ENCODE results near the gene SH3RF3.

The SH3RF3 gene

DNA sequence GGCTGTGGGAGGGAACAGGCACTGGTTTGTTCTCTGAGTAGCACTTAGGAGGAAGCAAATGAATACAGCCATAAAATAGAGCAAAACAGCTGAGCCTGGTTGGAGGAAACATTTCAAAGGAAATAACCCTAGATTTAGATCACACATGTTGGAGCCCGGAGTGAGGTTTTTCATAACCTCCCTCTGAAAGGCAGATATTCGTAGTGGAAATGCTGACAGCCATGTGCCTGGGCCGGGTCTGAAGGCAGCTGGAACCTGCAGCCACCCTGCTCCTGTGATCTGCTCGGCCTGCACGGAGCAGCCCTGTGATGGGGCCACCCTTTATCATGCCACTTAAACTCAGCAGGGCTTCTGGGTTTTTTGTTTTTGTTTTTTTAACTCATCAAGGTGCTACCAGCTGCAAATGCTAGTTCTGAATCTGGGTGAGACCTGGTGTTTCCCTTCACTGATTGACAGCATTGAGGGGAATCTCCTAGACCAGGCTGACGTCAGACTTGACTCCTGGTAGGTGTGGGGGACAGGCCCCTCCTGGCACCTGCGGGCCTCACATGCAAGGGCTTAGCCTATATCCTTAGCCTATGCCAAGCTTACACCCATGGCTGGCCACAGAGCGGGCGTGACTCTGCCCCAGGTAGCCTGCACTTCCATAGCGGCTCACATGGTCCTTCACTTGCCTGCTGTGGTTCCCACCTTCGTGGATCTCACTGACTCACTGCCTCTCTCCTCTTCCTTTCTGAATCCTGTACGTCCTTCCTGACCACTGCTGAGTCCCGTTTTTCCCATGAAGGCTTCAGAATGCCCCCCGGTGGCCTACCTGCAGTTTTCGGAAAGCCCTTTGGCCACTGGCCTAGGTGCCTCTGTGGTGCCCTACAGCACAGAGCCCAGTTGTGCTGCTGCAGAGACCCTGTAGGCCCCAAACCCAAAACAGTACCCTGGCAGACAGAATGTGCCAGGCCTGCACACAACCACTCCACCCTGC is 267.5 kb downstream of the SH3RF3 start:
- H3K4me3 ChIP-seq (ENCODE audit: low read depth, low read length) = no peak overlapping the region
- TF ChIP-seq, protein P1, sequence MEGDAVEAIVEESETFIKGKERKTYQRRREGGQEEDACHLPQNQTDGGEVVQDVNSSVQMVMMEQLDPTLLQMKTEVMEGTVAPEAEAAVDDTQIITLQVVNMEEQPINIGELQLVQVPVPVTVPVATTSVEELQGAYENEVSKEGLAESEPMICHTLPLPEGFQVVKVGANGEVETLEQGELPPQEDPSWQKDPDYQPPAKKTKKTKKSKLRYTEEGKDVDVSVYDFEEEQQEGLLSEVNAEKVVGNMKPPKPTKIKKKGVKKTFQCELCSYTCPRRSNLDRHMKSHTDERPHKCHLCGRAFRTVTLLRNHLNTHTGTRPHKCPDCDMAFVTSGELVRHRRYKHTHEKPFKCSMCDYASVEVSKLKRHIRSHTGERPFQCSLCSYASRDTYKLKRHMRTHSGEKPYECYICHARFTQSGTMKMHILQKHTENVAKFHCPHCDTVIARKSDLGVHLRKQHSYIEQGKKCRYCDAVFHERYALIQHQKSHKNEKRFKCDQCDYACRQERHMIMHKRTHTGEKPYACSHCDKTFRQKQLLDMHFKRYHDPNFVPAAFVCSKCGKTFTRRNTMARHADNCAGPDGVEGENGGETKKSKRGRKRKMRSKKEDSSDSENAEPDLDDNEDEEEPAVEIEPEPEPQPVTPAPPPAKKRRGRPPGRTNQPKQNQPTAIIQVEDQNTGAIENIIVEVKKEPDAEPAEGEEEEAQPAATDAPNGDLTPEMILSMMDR (IDR thresholded peaks at IDR 0.05; ENCODE audit: borderline replicate concordance, insufficient read depth, low read depth, low read length) = no peak

DNA sequence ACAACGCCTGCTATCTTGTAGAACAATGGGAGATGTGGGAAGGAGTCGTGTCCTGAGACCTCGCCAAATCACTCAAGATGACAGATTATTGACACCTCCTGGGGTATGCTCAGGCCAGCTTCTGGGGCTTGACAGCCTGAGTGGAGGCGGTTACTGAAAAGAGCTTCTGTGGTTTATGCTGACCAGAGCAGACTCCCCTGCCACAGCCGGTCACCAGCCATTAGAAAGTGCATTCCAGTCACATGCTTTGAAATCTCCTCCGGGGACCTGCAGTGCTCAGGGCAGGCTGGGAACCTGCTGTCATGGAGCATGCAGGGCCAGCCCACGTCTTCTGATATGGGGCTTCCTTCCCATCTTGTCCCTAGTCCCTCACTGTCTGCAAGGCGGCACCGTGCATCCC is 268.9 kb downstream of the SH3RF3 start:
- no peak overlapping the region for H3K4me3 ChIP-seq (ENCODE audit: low read depth, low read length)
- TF ChIP-seq, protein P1 (IDR thresholded peaks at IDR 0.05; ENCODE audit: borderline replicate concordance, insufficient read depth, low read depth, low read length) = no peak

DNA sequence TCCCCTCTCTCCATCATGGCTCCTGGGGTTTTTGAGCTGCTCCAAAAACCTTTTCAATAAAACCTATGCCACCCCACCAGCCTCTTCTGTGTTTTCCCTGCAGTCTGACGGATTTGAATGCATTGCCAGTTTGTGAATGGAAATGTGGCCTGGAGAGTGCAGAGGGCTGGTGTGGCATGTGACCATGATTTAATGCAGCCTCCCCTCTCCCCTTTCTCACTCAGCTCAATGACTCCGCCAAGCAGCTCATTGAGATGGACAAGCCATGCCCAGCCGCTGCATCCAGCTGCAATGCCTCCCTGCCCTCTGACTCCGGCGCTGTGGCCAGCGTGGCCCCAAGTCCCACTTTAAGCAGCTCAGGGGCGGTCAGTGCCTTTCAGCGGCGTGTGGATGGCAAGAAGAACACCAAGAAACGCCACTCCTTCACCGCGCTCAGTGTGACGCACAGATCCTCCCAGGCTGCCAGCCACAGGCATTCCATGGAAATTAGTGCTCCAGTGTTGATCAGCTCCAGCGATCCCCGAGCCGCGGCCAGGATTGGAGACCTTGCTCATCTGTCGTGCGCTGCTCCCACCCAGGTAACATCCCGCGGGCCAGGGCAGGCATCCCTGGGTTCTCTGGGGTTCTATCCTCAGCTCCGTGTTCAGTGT is 269.5 kb downstream of the SH3RF3 start:
- TF ChIP-seq, protein P1 (IDR thresholded peaks at IDR 0.05; ENCODE audit: borderline replicate concordance, insufficient read depth, low read depth, low read length) = no peak
- no peak overlapping the region for H3K4me3 ChIP-seq (ENCODE audit: low read depth, low read length)

DNA sequence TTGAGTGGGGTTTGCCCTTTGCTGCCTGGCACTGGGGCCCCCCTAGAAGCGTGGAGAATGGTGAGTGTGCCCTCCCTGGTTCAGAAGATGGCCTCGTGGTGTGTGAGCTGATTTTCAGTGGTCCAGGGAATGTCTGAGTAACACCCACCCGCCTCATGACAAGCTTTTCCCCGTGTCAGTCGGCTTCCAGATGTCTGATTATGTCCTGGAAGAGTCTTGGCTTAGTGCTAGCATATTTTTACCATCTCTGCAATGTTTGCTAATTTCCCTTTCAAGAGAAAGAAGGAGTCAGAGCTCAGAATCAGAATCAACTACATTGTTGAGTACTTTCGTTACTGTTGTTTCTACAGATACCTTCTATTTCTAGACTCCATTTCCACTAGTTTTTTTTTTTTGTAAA is 270.1 kb downstream of the SH3RF3 start:
- TF ChIP-seq, protein P1 (IDR thresholded peaks at IDR 0.05; ENCODE audit: borderline replicate concordance, insufficient read depth, low read depth, low read length) = no peak
- no peak overlapping the region for H3K4me3 ChIP-seq (ENCODE audit: low read depth, low read length)

DNA sequence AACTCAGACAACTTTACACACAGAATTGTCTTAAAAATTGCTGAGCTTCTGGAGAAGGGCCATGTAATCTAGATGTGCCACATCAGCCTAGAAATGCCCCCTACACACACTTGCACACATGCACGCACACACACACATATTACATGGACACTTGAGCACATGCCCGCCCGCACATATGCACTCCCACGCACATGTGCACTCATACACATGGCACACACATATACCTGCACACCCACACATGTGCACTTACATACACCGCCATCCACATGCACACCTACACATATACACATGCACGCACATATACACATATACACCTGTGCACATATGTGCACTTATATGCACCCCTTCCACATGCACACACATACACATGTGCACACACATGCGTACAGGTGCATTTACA is 271.1 kb downstream of the SH3RF3 start:
- no peak overlapping the region for H3K4me3 ChIP-seq (ENCODE audit: low read depth, low read length)
- TF ChIP-seq, protein P1 (IDR thresholded peaks at IDR 0.05; ENCODE audit: borderline replicate concordance, insufficient read depth, low read depth, low read length) = no peak

DNA sequence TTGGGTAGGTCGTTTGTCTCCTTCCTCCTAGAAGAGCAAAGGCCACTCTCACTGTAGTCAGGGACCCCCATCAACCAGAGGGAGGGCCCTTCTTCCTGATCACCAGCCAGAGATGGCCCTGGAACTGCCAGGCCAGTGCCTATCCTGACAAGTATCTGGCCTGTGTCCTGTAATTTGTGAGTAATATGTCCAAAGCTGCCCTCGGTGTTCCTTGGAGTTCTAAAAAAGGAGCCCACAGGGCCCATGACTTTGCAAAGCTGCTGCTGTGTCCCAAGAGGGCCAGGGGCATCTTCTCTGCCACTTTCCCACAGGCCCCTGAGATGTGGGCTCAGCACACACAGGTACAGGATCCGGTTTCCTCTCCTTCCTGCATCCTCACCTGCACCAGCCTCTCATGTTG is 272.4 kb downstream of the SH3RF3 start:
- no peak overlapping the region for H3K4me3 ChIP-seq (ENCODE audit: low read depth, low read length)
- TF ChIP-seq, protein P1 (IDR thresholded peaks at IDR 0.05; ENCODE audit: borderline replicate concordance, insufficient read depth, low read depth, low read length) = no peak
